GM19468 (cell line): ENCODE results near the gene RNASE8.

Experiments used
- ATAC-seq: cut with Tn5 transposase; IDR thresholded peaks from one replicate; pipeline ENCODE4 v1.9.1; 2021; ENCODE audit warnings: mild to moderate bottlenecking, moderate library complexity, moderate number of reproducible peaks; ENCODE audit not compliant: unreplicated experiment; ENCODE audit errors: extremely low read depth

RNASE8 gene

DNA sequence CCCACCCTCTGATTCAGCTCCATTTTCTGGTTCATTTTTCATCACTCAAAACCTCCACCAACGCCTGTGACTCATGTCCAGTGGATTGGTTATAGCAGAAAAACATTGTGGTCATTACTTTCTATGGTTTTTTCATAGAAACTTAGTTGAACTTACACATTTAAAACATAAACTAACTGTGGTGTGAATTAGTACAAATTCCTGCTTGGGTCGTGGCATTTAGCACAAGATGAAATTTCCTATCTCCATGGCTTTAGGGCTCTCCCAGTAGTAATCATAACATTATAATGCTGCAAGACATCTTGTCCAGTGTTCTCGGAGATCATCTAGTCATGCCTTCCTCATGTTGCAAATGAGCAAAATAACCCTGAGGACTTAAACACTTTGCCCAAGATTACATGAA is 8.3 kb upstream of the RNASE8 start:
- ATAC-seq: no peak

DNA sequence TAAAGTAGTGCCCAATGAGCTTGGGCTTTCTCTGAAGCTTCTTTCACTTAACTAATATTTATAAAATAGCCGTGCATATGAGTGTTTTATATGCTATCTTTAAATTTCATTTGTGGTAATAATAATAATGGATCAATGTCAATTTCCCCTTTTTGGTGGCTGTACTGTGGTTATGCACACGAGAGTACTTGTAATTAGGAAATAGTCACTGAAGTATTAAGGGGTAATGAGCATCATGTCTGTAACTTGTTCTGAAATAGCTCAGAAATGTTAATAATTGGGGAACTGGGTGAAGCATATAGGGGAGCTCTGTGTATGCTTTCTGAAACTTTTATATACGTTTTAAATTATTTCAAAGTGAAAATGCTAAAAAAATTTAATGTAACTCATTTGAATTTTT is 7.0 kb upstream of the RNASE8 start:
- ATAC-seq: no peak

DNA sequence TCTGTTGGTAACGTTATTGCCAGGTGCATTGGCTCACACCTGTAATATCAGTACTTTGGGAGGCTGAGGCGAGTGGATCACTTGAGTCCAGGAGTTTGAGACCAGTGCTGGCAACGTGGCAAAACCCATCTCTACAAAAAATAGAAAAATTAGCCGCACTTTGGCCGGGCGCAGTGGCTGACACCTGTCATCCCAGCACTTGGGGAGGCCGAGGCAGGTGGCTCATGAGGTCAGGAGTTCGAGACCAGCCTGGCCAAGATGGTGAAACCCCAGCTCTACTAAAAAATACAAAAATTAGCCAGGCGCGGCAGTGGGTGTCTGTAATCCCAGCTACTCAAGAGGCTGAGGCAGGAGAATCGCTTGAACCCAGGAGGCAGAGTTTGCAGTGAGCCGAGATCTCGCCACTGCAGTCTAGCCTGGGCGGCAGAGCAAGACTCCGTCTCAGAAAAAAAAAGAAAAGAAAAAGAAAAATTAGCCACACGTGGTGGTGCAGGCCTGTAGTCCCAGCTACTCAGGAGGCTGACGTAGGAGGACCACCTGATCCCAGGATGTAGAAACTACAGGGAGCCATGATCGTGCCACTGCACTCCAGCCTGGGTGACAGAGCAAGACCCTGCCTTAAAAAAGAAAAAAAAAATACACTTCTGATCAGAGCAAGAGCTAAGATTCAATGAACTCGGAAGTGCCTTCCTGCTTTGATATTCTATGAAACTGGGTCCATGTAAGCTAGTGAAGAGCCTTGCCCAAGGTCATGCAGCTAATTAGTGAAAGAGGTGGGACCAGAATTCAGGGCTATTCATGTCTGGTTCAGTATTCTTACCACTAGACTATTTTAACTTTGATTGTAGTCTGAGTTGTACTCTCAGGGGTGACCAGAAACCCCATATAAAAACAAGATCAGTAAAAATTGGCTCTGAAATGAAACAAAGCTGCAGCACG is 4.2 kb upstream of the RNASE8 start:
- no peak for ATAC-seq

DNA sequence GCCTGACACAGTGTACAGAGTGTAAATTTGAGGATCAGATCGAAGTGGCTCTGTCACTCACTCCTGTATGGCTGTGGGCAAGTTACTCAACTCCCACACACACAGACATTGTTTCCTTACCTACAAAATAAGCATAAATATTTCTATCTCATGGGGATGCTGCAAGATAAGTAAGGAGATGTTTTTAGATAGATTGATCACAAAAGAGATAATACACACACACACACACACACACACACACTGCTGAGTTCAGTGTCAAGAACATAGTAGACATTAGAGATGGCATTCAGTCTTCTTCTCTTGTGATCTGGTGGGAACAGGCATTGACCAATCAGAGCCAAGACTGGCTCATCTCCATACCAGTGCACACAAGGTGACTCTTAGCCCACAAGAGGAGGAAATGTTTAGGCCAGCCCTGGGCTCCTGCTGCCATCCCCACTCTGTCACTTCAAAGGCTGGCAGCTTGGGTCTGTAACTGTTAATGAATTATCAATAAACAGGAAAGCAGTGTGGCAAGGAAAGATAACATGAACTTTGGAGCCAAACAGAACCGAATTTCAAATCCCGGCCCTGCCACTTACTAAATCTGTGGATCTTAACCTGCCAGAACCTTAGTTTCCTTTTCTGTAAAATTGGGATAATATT is 3.4 kb upstream of the RNASE8 start:
- ATAC-seq: no peak

DNA sequence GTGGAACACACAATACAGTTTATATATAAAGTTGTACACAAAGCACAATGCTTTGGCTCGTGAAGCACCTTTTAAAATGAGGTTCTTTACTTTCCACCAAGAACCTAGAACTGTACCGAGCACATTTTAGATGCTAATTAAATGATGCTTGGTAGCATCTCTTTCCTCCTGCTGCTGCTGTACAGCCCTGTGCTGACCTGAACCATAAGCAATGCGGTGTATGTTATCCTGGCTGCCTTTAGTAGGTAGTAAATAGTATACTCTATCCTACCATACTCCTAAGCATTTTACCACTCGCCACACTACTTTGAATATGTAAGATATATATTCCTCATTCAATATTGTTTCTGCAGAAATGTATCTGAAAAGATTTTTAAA is 2.9 kb upstream of the RNASE8 start:
- ATAC-seq: no peak

DNA sequence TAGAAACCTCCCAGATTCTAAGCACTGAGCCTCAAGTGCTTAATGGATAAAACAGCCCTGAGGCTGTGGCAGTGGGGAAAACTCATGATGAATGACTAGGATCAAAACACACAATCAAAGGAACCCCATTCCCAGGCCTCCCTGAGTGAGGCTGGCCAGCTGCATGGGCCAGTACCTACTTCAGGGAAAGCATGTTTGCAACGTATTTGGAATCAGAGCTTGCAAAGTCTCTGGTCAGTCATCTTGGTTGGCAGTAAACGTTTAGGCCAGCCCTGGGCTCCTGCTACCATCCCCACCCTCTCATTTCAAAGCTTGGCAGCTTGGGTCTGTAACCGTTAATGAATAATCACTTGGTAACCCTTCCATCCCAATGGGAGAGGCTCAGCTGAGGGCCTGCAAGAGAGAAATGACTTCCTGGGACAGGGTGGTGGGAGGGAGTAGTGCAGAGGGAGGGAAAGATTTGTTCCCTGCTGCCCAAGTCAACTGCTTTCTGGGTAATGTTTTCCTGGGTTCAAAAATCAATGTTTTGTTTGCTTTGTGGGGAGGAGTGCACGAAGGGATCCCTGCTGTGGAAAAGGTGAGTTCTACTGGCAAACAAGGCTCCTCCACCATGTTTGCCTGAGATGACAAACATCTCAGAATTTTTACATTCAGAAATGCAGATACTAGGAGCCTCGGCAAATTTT is 2.0 kb upstream of the RNASE8 start:
- ATAC-seq: no peak

DNA sequence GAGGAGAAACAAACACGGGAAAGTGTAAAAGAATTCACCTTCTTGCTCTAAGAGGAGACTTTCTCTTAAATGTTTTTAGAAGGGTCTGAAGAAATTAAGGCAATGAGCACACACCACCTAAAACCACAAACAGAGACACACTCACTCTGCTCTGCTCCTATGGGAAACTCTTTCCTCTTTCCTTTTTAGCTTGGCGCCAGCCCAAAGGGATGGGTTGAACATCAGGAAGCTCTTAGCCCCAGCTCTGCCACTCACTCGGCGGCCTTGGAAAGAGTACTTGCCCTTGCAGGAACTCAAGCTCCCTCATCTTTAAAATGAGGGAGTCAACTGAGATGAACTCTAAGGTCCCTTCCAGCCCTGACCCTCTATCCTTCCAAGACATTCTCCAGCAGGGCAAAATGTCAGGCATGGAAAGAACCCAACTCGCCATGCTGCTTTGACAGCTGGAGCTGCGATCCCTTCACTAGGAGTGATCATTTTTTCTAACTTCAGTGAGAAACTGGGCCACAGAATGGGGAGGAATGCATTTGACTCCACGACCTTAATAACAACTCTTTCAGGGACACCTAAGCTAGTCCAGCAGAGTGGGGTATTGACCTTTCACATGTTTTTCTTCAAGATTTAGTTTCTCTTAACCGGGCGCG is 980 bp upstream of the RNASE8 start:
- no peak for ATAC-seq

DNA sequence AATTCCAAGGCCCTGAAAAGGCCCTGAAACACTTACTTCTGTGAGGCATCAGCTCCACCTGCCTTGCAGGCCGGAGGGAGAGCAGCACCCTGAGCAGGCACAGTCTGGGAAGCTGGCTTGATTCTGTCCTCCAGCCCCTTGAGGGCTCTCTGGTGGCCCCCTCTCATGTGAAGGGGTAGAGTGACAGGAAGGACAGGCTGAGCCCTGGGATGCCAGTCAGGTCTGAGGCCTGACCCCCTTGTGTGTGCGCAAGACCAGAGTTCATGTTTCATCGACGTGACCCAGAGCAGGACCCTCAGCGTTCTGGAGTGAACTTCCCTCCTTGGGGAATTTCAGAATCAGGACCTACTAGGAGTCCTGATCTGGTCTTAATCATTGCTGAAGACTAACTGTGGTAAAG is 1.3 kb downstream of the RNASE8 start:
- ATAC-seq: no peak

DNA sequence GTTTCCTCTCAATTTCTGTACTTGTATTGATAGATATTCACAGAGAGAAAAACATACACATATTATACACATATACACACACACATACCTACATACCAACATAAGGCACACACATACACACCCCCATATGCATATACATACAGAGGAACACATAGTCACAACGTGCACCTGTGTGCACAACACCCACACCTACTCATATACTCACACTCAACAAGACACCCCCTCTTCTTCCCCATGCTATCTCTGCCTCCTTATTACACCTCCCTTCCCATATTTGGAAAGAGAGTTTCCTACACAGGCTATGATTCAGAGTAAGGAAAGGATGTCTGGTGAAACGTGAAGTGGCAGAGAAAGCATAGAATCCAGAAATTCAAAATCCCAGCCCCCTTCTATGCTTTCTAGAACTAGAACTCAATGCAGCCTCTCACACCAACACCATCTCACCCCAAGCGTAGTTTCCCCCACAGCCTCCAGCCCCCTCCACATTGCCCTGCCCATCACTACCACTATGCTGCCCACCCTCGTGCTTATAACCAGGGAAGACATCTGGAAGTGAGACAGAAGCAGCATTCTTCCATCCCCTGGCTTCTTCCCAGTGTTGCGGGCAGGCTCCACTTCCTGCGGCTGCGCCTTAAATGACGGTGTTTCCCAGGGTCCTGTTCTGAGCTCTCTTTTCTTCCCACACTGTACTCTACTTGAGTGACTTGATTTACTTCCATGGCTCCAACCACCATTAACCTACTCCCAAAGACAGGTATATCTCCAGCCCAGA is 2.4 kb downstream of the RNASE8 start:
- no peak for ATAC-seq

DNA sequence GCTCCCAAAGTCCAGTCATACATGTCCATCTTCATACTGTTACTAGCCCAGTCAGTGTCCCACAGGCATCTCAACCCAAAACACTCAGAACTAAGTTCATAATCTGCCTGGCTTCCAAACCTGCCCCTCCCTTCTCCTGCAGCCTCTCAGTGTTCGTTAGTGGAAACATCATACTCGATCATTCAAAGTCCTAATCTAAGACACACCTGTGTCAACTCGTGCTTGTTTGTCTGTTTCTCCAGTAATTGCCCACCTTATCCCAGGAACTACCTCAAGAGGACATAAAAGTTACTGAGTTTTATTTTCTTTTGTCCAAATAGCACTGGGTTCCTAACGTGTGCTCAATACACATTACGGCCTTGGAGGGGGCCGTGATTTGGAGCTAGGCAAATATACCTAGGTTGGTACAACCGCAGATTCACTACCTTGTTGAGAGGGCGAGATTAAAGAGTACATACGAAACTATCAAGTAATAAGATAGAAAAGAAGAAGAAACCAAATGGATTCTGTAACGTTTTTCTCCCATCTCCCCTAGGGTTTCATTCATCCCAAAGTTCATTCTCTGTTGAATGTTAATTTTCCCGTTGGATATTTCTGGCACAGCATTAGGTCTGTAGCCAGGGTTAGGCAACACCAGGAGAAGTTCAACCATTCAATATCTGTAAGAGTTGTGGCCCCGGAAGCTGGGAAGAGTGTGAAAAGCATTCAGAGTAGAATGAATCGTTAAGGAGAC is 3.2 kb downstream of the RNASE8 start:
- ATAC-seq: no peak

DNA sequence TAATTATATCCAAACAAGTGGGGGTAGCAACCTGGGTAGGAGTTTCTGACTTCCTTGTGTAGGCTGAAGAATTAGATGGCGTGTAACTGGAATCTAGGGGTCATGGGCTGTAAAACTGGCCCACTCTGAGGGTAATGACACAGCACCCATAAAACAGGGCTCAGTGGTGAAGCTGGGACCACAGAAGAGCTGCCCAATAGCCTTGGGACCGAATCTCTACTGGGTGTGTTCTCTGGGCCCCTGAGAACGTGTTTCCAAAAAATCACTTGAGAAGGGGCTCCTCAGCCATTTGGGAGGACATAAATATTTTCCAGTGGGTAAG is 3.7 kb downstream of the RNASE8 start:
- ATAC-seq: no peak

DNA sequence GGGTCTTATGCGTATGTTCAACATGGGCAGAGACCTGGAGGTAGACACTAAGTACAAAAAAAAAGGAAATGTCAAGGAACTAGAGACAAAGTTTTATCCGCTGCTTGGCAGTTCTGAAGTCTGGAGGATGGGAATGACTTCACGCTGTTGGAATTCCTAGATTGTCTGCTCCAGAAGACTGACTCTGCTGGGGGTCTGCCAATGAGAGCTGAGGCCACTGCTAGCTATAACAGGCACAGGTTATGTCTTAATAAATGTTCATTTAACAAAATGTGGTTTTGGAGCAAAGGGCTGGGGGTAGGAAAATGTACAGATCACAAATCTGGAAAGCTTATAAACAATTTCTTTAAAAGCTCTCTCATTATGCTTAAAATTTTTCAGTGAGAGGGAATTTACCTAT is 5.9 kb downstream of the RNASE8 start:
- no peak for ATAC-seq

DNA sequence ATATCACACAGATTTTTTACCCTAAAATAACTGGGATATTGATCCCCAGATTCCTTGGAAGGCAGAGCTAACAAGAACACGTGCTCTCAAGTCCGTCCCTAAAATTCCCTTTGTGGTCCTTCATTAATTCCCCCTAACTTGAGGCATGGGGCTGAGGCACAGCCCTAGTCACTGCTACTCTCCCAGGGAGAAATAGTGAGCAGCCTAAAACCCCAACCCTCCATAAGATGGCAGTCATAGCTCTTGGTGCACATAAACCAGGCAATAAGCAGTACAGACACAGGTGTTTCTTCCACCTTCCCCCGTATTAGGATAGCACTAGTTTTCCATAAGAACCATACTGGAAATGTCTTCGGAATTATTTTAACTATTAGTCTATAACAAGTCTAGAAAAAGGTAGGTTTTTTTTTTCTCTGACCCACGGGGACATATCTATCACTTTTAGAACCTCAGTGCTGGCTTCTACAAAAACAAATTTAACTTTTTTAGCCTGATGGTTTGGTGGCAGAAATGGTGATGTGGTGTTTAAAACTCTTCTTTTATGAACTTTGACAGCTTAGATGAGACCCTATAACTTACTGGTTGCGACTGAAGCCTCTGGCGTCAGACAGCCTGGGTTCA is 9.4 kb downstream of the RNASE8 start:
- no peak for ATAC-seq

DNA sequence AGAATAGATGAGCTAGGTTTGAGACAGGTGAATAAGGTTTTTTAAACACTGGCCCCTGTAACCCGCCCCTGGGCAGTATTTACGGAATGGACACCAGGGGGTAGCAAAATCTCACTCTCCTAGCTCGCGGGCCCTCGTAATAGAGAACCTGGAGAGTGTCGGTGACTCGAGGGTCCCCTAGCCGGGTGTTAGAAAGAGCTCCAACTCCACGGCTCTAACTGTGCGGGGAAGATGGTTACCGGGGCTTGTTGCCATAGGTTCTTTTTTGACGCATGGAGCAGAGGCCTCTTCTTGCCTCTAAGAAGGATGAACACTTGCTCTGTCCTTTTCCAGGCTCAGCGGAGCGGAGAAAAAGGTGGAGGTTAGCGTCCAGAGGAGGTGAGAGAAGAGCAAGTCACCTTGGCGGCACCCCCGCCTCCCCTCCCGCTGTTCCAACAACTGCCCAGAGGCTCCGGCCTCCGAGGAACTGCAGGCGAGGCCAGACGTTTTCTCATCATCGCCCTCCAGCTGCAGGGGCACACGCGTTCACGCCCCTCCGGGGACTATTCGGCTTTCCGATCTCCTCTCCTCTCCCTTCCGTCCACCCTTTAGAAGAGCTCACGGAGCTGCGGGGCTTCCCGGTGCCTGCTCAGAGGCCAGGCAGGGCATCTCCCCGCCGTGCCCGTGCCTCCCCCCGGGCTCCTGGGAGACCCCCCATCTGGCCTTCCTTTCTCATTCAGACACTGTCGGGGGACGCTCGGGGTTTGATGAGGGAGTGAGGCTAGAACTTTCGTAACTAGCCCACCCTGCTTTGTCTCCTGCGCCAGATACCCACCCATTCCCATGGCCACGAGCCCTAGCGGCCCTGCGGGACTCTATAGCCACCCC is 11.1 kb downstream of the RNASE8 start:
- no peak for ATAC-seq

DNA sequence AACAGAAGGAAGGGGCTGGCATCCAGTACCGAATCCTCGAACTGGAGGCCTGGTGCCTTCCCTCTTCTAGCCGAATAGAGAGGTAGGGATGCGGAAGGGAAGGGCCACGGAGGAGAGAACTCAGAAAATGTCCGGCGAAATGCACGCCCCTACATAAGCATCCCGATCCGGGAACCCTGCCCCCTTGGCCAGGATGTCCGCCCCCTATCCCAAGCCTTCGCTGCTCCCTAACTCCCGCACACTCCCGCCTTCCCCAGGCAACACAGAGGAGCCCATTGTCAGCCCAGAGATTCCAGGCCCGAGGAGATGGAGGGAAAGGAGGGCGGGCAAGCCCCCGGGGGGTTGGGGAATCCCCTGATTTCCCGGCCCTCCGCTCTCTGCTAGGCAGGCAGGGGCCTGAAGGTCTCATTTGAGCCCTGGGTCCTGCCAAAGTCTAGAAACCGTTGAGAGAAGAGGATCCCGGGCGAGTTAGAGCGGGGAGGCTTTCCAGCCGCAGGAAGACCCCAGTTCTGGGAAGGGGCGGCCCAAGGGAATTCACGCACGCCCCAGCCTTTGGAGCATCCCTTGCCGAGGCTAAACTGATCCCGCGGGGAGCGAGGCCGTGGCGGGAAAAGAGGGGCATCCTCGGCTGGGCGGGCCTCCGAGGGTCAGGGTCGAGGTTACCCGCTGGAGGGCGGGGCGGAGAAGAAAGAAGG is 11.9 kb downstream of the RNASE8 start:
- no peak for ATAC-seq

DNA sequence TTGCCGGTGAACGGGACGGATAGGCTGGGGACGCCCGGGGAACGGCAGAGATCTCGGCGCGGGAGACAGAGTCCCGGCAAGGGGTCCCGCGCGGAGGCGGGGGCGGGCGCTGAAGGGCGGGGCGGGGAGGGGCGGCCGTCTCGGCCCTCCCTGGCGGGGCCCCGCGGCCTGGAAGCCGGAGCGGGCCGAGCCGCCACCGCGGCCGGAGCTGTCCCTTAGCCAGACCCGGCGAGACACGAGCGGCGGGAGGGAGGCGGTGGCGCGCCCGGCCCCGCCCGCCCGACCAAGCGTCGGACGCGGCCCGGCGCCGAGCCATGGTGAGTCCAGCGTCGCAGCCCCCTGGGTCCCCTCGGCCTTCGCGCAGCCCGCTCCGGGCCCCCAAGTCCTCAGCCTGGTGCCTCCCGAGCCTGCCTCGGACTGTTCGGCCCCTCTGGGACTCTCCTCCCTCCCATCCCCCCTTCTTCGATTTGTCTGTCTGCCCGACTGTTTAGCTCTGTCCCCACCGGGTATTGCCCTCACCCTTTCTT is 12.5 kb downstream of the RNASE8 start, which contains the start of gene ARHGEF40:
Gene ARHGEF40, plus strand, starts transcription at position 222 of the 527 bp plus-strand sequence. Its CDS starts 93 bp downstream, at position 315.
- ATAC-seq: no peak

DNA sequence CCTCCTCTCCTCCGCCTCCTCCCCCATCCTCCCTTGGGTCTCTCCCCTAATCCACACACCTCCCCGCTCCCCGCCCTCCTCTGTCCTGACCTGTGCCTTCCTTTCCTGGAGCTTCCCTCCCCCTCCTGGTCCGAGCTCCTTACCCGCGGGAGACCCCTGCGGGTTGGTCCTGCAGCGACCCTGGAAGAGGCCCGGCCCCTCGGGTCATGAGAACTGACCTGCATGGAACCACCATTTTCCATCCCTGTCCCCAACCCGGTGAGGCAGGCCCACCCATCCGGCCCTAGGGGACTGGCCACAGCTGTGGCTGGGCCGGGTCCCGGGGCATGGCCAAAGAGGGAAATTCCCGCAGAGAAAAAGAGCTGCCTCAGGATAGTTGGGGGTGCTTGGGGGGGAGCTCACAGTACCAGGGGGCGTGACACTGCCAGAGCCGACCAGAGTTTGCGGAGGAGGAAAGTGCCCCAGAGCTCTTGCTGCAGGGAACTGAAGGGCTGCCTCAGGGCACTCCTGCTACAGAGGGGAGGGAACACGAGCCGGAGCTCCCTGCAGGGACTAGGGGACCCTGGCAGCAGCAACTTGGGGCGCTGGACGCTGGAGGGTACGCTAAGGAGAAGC is 13.1 kb downstream of the RNASE8 start:
- no peak for ATAC-seq
